ENCODE measurements around the gene ST7. TPM values are rescaled to one million over a fixed set of nuclear protein-coding genes. Genes with fewer than 3 reads are reported as not detected.
A peak's percentile ranks its signal among the peaks of the same experiment; 100 is the strongest.

The ST7 gene
- total and polyA plus RNA-seq, 2 of the 13 experiments (the other 11 are each of a cell fraction or from before 2014, with no cell fraction given) = 17.3 to 23.5 TPM

GRCh38 chr7:117124591-117125220, 171.4 kb downstream of the ST7 start (continued):
- TF ChIP-seq MATR3 (CRISPR knock-in tag; IDR thresholded peaks at IDR 0.05) (no peak), JUN (CRISPR knock-in tag; IDR thresholded peaks at IDR 0.05) (peak; percentile 59; the same call in 1 of the 2 replicates), ZNF460 (CRISPR knock-in tag; IDR thresholded peaks at IDR 0.05; ENCODE audit: borderline replicate concordance) (no peak), ZNF142 (CRISPR knock-in tag; IDR thresholded peaks at IDR 0.05) (no peak), SNAPC4 (CRISPR knock-in tag; IDR thresholded peaks at IDR 0.05) (no peak), GPBP1L1 (CRISPR knock-in tag; IDR thresholded peaks at IDR 0.05) (no peak), ELF4 (CRISPR knock-in tag; IDR thresholded peaks at IDR 0.05; ENCODE audit: borderline replicate concordance) (no peak), THRA (CRISPR knock-in tag; IDR thresholded peaks at IDR 0.05; ENCODE audit: borderline replicate concordance) (peak; percentile 67; the same call in 1 of the 2 replicates), ZNF597 (CRISPR knock-in tag; IDR thresholded peaks at IDR 0.05) (no peak), EED (CRISPR knock-in tag; IDR thresholded peaks at IDR 0.05) (no peak)
